Skeletal muscle satellite cell (primary cell): Measurements from ENCODE around the gene NTSR1.

ENCODE experiments used
- H3K27me3 ChIP-seq: 2 replicates; pipeline ENCODE4 v1.7.0; 2013; ENCODE audit warnings: low read length; ENCODE audit not compliant: control insufficient read depth, insufficient read depth
- H3K36me3 ChIP-seq: 2 replicates; pipeline ENCODE4 v1.7.0; 2013; ENCODE audit warnings: mild to moderate bottlenecking, control low read depth, low read length; ENCODE audit not compliant: insufficient read depth
- H3K4me1 ChIP-seq: 2 replicates; pipeline ENCODE4 v1.7.0; 2013; ENCODE audit warnings: low read length; ENCODE audit not compliant: control insufficient read depth, insufficient read depth
- H3K4me2 ChIP-seq: 2 replicates; pipeline ENCODE4 v1.7.0; 2013; ENCODE audit warnings: mild to moderate bottlenecking, low read length
- H3K4me3 ChIP-seq: 2 replicates; pipeline ENCODE4 v1.7.0; 2013; ENCODE audit warnings: low read length
- H3K9ac ChIP-seq: 2 replicates; pipeline ENCODE4 v1.7.0; 2013; ENCODE audit warnings: mild to moderate bottlenecking, low read depth, low read length, moderate library complexity
- H3K9me3 ChIP-seq: replicated peaks from 2 replicates; pipeline ENCODE4 v1.7.0; 2013; ENCODE audit warnings: mild to moderate bottlenecking, control low read depth, low read length

NTSR1 gene

GRCh38 chr20:62760471-62760855 lies 51.8 kb downstream of the NTSR1 start:
- Histone ChIP-seq H3K4me2 (no peak overlapping the region), H3K4me3 (no peak overlapping the region), H3K9me3 (no peaks in the 10 kb centered on the region), H3K27me3 (peaks cover 68% of the 10 kb centered on the region), H3K36me3 (no peaks in the 10 kb centered on the region), H3K4me1 (no peaks in the 10 kb centered on the region), H3K9ac (no peak overlapping the region)

- no peaks in the 10 kb centered on the region for H3K4me1 ChIP-seq
- H3K36me3 ChIP-seq = no peaks in the 10 kb centered on the region
- H3K4me2 ChIP-seq = no peak overlapping the region
- H3K9me3 ChIP-seq = no peaks in the 10 kb centered on the region
- no peak overlapping the region for H3K9ac ChIP-seq
- H3K4me3 ChIP-seq = no peak overlapping the region
- H3K27me3 ChIP-seq = peaks cover 70% of the 10 kb centered on the region
Measured at GRCh38 chr20:62760856-62761758, 52.5 kb downstream of the NTSR1 start.

GRCh38 chr20:62761759-62762131 lies 53.1 kb downstream of the NTSR1 start:
- Histone ChIP-seq H3K9me3 (no peaks in the 10 kb centered on the region), H3K4me1 (no peaks in the 10 kb centered on the region), H3K36me3 (no peaks in the 10 kb centered on the region), H3K4me3 (no peak overlapping the region), H3K27me3 (peaks cover 68% of the 10 kb centered on the region), H3K9ac (no peak overlapping the region), H3K4me2 (no peak overlapping the region)

GRCh38 chr20:62762376-62762775 lies 53.7 kb downstream of the NTSR1 start:
- Histone ChIP-seq H3K27me3 (peaks cover 66% of the 10 kb centered on the region), H3K36me3 (no peaks in the 10 kb centered on the region), H3K9ac (no peak overlapping the region), H3K4me3 (no peak overlapping the region), H3K4me1 (no peaks in the 10 kb centered on the region), H3K9me3 (no peaks in the 10 kb centered on the region), H3K4me2 (no peak overlapping the region)

- Histone ChIP-seq H3K9me3 (no peaks in the 10 kb centered on the region), H3K4me3 (no peak overlapping the region), H3K36me3 (no peaks in the 10 kb centered on the region), H3K4me2 (no peak overlapping the region), H3K27me3 (peaks cover 63% of the 10 kb centered on the region), H3K4me1 (no peaks in the 10 kb centered on the region), H3K9ac (no peak overlapping the region)
Measured at GRCh38 chr20:62762801-62763368, 54.2 kb downstream of the NTSR1 start.

GRCh38 chr20:62763404-62763803 lies 54.8 kb downstream of the NTSR1 start:
- Histone ChIP-seq H3K9ac (no peak overlapping the region), H3K27me3 (peaks cover 59% of the 10 kb centered on the region)

GRCh38 chr20:62764156-62764935 lies 55.7 kb downstream of the NTSR1 start:
- H3K4me2 ChIP-seq = no peak overlapping the region
- H3K4me3 ChIP-seq = no peak overlapping the region
- H3K36me3 ChIP-seq = no peaks in the 10 kb centered on the region
- no peaks in the 10 kb centered on the region for H3K9me3 ChIP-seq
- H3K9ac ChIP-seq = no peak overlapping the region
- peaks cover 56% of the 10 kb centered on the region for H3K27me3 ChIP-seq
- no peaks in the 10 kb centered on the region for H3K4me1 ChIP-seq

More at GRCh38 chr20:62763404-62763803, 54.8 kb downstream of the NTSR1 start:
- H3K4me2 ChIP-seq = no peak overlapping the region
- no peak overlapping the region for H3K4me3 ChIP-seq
- H3K4me1 ChIP-seq = no peaks in the 10 kb centered on the region
- no peaks in the 10 kb centered on the region for H3K9me3 ChIP-seq
- H3K36me3 ChIP-seq = no peaks in the 10 kb centered on the region

- no peak overlapping the region for H3K9ac ChIP-seq
- no peak overlapping the region for H3K4me3 ChIP-seq
- peaks cover 51% of the 10 kb centered on the region for H3K27me3 ChIP-seq
- no peaks in the 10 kb centered on the region for H3K4me1 ChIP-seq
- H3K4me2 ChIP-seq = no peak overlapping the region
- no peaks in the 10 kb centered on the region for H3K9me3 ChIP-seq
- no peaks in the 10 kb centered on the region for H3K36me3 ChIP-seq
Measured at GRCh38 chr20:62765021-62765420, 56.4 kb downstream of the NTSR1 start.

GRCh38 chr20:62765432-62766070 lies 56.9 kb downstream of the NTSR1 start:
- no peak overlapping the region for H3K4me3 ChIP-seq
- H3K36me3 ChIP-seq = no peaks in the 10 kb centered on the region
- peaks cover 52% of the 10 kb centered on the region for H3K27me3 ChIP-seq
- H3K9me3 ChIP-seq = no peaks in the 10 kb centered on the region
- no peak overlapping the region for H3K9ac ChIP-seq
- H3K4me1 ChIP-seq = no peaks in the 10 kb centered on the region
- H3K4me2 ChIP-seq = no peak overlapping the region

- no peak overlapping the region for H3K9ac ChIP-seq
- H3K9me3 ChIP-seq = no peaks in the 10 kb centered on the region
- no peak overlapping the region for H3K4me3 ChIP-seq
- no peak overlapping the region for H3K4me2 ChIP-seq
- peaks cover 53% of the 10 kb centered on the region for H3K27me3 ChIP-seq
- H3K36me3 ChIP-seq = no peaks in the 10 kb centered on the region
- H3K4me1 ChIP-seq = no peaks in the 10 kb centered on the region
Measured at GRCh38 chr20:62766071-62766450, 57.4 kb downstream of the NTSR1 start.

- H3K4me3 ChIP-seq = no peak overlapping the region
- peaks cover 53% of the 10 kb centered on the region for H3K27me3 ChIP-seq
- no peak overlapping the region for H3K9ac ChIP-seq
- no peaks in the 10 kb centered on the region for H3K4me1 ChIP-seq
- no peaks in the 10 kb centered on the region for H3K9me3 ChIP-seq
- H3K4me2 ChIP-seq = no peak overlapping the region
- no peaks in the 10 kb centered on the region for H3K36me3 ChIP-seq
Measured at GRCh38 chr20:62766716-62767115, 58.1 kb downstream of the NTSR1 start.
